Astrocyte (in vitro differentiated cells and primary cell): ENCODE data around the gene PLD1.

Experiments
- EZH2 ChIP-seq: IDR thresholded peaks from 2 replicates; pipeline ENCODE4 v1.6.1; 2012; ENCODE audit warnings: mild to moderate bottlenecking, low read length, inconsistent platforms; ENCODE audit not compliant: insufficient read depth
- TF ChIP-seq, protein P1 (sequence below): IDR thresholded peaks from 2 replicates; pipeline ENCODE4 v1.5.1; 2011; ENCODE audit warnings: low read depth, mild to moderate bottlenecking, inconsistent platforms, low read length, moderate library complexity; ENCODE audit not compliant: insufficient read depth

DNA sequence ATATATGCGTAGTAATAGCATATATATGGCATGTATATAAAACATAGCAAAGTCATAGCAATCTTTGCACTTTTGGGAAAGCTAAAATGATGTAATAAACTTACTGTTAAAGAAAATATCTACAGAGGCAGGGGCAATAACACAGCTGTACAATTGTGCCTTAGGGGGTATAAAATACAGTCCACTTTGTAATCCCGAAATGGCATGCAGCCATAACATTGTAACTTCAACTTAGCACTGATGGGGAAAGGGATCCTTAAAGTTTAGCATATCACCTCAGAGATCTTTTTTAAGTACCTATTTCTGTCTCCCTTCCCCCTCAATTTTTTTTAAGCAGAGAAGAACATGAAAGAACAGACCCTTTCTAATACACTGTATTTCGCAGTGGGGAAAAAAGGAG is 40.8 kb downstream of the PLD1 start:
- TF ChIP-seq, protein P1, sequence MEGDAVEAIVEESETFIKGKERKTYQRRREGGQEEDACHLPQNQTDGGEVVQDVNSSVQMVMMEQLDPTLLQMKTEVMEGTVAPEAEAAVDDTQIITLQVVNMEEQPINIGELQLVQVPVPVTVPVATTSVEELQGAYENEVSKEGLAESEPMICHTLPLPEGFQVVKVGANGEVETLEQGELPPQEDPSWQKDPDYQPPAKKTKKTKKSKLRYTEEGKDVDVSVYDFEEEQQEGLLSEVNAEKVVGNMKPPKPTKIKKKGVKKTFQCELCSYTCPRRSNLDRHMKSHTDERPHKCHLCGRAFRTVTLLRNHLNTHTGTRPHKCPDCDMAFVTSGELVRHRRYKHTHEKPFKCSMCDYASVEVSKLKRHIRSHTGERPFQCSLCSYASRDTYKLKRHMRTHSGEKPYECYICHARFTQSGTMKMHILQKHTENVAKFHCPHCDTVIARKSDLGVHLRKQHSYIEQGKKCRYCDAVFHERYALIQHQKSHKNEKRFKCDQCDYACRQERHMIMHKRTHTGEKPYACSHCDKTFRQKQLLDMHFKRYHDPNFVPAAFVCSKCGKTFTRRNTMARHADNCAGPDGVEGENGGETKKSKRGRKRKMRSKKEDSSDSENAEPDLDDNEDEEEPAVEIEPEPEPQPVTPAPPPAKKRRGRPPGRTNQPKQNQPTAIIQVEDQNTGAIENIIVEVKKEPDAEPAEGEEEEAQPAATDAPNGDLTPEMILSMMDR, result no peak
- TF ChIP-seq EZH2, result no peak
